Measurements from ENCODE around the gene ANKRD52.
"Not testable (repeated sequence)": the region's sequence is repeated elsewhere in the genome, so short reads cannot be mapped to it uniquely, and the experiment has no call there.

The ANKRD52 gene

GRCh38 chr12:56278905-56279304 is 20.7 kb upstream of the ANKRD52 start:
- ATAC-seq = no peak
- TF ChIP-seq GLIS3 (CRISPR knock-in tag; IDR thresholded peaks at IDR 0.05) = no peak
- no peak for TF ChIP-seq SNAI2 (CRISPR knock-in tag; IDR thresholded peaks at IDR 0.05)
- TF ChIP-seq ESRRG (CRISPR knock-in tag; IDR thresholded peaks at IDR 0.05) = no peak
- no peak for TF ChIP-seq ZNF8 (CRISPR knock-in tag; IDR thresholded peaks at IDR 0.05)
- no peak for TF ChIP-seq ARNTL (CRISPR knock-in tag; IDR thresholded peaks at IDR 0.05; ENCODE audit: borderline replicate concordance, low read depth)
- no peak for TF ChIP-seq ZFP3 (CRISPR knock-in tag; IDR thresholded peaks at IDR 0.05)
- TF ChIP-seq PPARA (CRISPR knock-in tag; IDR thresholded peaks at IDR 0.05; ENCODE audit: borderline replicate concordance) = no peak
- no peak for TF ChIP-seq ZNF565 (CRISPR knock-in tag; conservative IDR thresholded peaks at IDR 0.05; ENCODE audit: low read depth)
- no peak for TF ChIP-seq ZNF70 (CRISPR knock-in tag; IDR thresholded peaks at IDR 0.05)
- no peak for TF ChIP-seq PATZ1 (CRISPR knock-in tag; IDR thresholded peaks at IDR 0.05; ENCODE audit: borderline replicate concordance)
- no peak for TF ChIP-seq CREB5 (CRISPR knock-in tag; IDR thresholded peaks at IDR 0.05; ENCODE audit: low read depth)

- TF ChIP-seq OSR1 (CRISPR knock-in tag; IDR thresholded peaks at IDR 0.05) (no peak), CREB5 (CRISPR knock-in tag; IDR thresholded peaks at IDR 0.05; ENCODE audit: low read depth) (no peak), ZC3H10 (CRISPR knock-in tag; IDR thresholded peaks at IDR 0.05) (no peak)
- no peak for ATAC-seq
These were observed 16.1 kb upstream of the ANKRD52 start for GRCh38 chr12:56274299-56274698.

GRCh38 chr12:56272468-56272867 is 14.3 kb upstream of the ANKRD52 start:
- ATAC-seq = not testable (repeated sequence)

- peak; percentile 31 for ATAC-seq
- TF ChIP-seq ZNF8 (CRISPR knock-in tag; IDR thresholded peaks at IDR 0.05) (no peak), POU6F1 (CRISPR knock-in tag; IDR thresholded peaks at IDR 0.05; ENCODE audit: borderline replicate concordance, low read depth) (no peak), TOX (CRISPR knock-in tag; IDR thresholded peaks at IDR 0.05; ENCODE audit: borderline replicate concordance) (no peak), TCF4 (CRISPR knock-in tag; IDR thresholded peaks at IDR 0.05; ENCODE audit: borderline replicate concordance) (no peak), ESRRG (CRISPR knock-in tag; IDR thresholded peaks at IDR 0.05) (no peak), ZNF565 (CRISPR knock-in tag; conservative IDR thresholded peaks at IDR 0.05; ENCODE audit: low read depth) (no peak), ISL1 (CRISPR knock-in tag; IDR thresholded peaks at IDR 0.05) (no peak), OSR1 (CRISPR knock-in tag; IDR thresholded peaks at IDR 0.05) (no peak), TSHZ2 (CRISPR knock-in tag; IDR thresholded peaks at IDR 0.05) (no peak), ZC3H10 (CRISPR knock-in tag; IDR thresholded peaks at IDR 0.05) (no peak)
These were observed 12.8 kb upstream of the ANKRD52 start for GRCh38 chr12:56271031-56271430.

All from SK-N-SH treated with all-trans-retinoic acid at 6 μM for 48 hours (cell line).